Measurements from ENCODE around the gene CLPTM1L.
"Not testable (repeated sequence)": the region's sequence is repeated elsewhere in the genome, so short reads cannot be mapped to it uniquely, and the experiment has no call there.

- TF ChIP-seq, protein P1, sequence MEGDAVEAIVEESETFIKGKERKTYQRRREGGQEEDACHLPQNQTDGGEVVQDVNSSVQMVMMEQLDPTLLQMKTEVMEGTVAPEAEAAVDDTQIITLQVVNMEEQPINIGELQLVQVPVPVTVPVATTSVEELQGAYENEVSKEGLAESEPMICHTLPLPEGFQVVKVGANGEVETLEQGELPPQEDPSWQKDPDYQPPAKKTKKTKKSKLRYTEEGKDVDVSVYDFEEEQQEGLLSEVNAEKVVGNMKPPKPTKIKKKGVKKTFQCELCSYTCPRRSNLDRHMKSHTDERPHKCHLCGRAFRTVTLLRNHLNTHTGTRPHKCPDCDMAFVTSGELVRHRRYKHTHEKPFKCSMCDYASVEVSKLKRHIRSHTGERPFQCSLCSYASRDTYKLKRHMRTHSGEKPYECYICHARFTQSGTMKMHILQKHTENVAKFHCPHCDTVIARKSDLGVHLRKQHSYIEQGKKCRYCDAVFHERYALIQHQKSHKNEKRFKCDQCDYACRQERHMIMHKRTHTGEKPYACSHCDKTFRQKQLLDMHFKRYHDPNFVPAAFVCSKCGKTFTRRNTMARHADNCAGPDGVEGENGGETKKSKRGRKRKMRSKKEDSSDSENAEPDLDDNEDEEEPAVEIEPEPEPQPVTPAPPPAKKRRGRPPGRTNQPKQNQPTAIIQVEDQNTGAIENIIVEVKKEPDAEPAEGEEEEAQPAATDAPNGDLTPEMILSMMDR (IDR thresholded peaks at IDR 0.05), result not testable (repeated sequence)
- not testable (repeated sequence) for TF ChIP-seq ZFX (IDR thresholded peaks at IDR 0.05; ENCODE audit: borderline replicate concordance)
These were observed 5.1 kb downstream of the CLPTM1L start for GRCh38 chr5:1339818-1340210.
